Measurements from ENCODE around the gene IPPK. TPM values are rescaled to one million over a fixed set of nuclear protein-coding genes. Genes with fewer than 3 reads are reported as not detected.

IPPK gene
- total and polyA plus RNA-seq, 2 of the 4 experiments (the other 2 are of a cell fraction) = 25.1 to 26.8 TPM

GRCh38 chr9:92636627-92637026 is 33.3 kb downstream of the IPPK start:
- ATAC-seq (ENCODE audit: low read depth) = no peak
- WGBS, 2 experiments (ENCODE audit: extremely low coverage in 2 of 2, insufficient read length in 1 of 2) = no CpG with 5 or more reads among the region's 3 CpGs
- Histone ChIP-seq H4K91ac (ENCODE audit: insufficient read depth, low read depth, low read length) (no peak overlapping the region), H2AFZ (replicated peaks; ENCODE audit: low read length, poor library complexity) (no peak overlapping the region), H2BK120ac (ENCODE audit: low read depth, low read length) (no peak overlapping the region), H3K27ac (ENCODE audit: insufficient read depth, low read length) (no peak overlapping the region), H3K79me1 (ENCODE audit: low read depth in 1 of 2, low read length in 2 of 2) (peaks cover 3 to 6% of the 10 kb centered on the region in 2 experiments; a peak in 1 of 4 replicates), H2BK15ac (ENCODE audit: low read depth, low read length) (no peak overlapping the region), H3K4ac (ENCODE audit: low read depth, low read length) (no peak overlapping the region), H3K36me3 (ENCODE audit: control insufficient read depth, insufficient read depth, low read length) (peaks cover 66% of the 10 kb centered on the region), H3K23ac (ENCODE audit: low read depth, low read length) (no peak overlapping the region), H2AK9ac (replicated peaks; ENCODE audit: low read depth, low read length, poor library complexity) (no peak overlapping the region), H3K56ac (ENCODE audit: extremely low read depth, insufficient read depth, low read length) (no peak overlapping the region), H2AK5ac (ENCODE audit: low read depth, low read length) (no peak overlapping the region), H3K4me1 (ENCODE audit: control insufficient read depth, insufficient read depth, low read length) (no peaks in the 10 kb centered on the region), H4K8ac (ENCODE audit: low read depth in 2 of 2, low read length in 2 of 2) (no peak overlapping the region), H4K20me1 (ENCODE audit: insufficient read depth, low read length) (no peaks in the 10 kb centered on the region), H3K9me3 (ENCODE audit: control insufficient read depth, insufficient read depth, low read length) (no peaks in the 10 kb centered on the region), H3K9ac (ENCODE audit: low read depth, low read length) (no peak overlapping the region), H2BK5ac (ENCODE audit: low read depth, low read length, poor library complexity, severe bottlenecking) (no peak overlapping the region), H3K4me3 (ENCODE audit: insufficient read depth, low read depth, low read length) (no peak overlapping the region), H2BK20ac (ENCODE audit: low read depth, low read length) (no peak overlapping the region), H3K14ac (replicated peaks; ENCODE audit: low read depth, low read length) (no peak overlapping the region), H3K18ac (ENCODE audit: low read depth, low read length) (no peak overlapping the region), H3K27me3 (ENCODE audit: control insufficient read depth, insufficient read depth, low read length) (no peaks in the 10 kb centered on the region), H4K5ac (ENCODE audit: low read depth, low read length) (no peak overlapping the region), H3K9me1 (ENCODE audit: insufficient read depth, low read length) (no peaks in the 10 kb centered on the region), H3K4me2 (ENCODE audit: low read depth, low read length) (no peak overlapping the region)
- CTCF ChIA-PET = no interaction called here
- dilution Hi-C loops (cut with HindIII; ENCODE audit: low sequenced_read_pairs, unreplicated experiment) = no loop called here
- no TSS peak for BruUV-seq (replicated peaks)
- in situ Hi-C loops (cut with MboI; ENCODE audit: low sequenced_read_pairs) = loop anchor here (5.0 to 10.0 kb wide), 3 partner anchors 202 to 502 kb away; partner anchors contain the start of genes CENPP and NOL8
- no peak for DNase-seq
- POLR2A ChIA-PET (ENCODE audit: unreplicated experiment) = no interaction called here
- no peak for TF ChIP-seq MAFK (IDR thresholded peaks at IDR 0.05; ENCODE audit: low read depth, low read length)
- TF ChIP-seq CTCF (conservative IDR thresholded peaks at IDR 0.05; ENCODE audit: low read depth, low read length) = 0 out of 2 replicates have a peak, but pooled peaks have one; percentile 2
- intact Hi-C loops (cut with micrococcal nuclease) = no loop called here
